ENCODE data around the gene SNAPC1.
"Not testable (repeated sequence)": the region's sequence is repeated elsewhere in the genome, so short reads cannot be mapped to it uniquely, and the experiment has no call there.

SNAPC1 gene

GRCh38 chr14:61761959-61762786 is at the start of gene SNAPC1:
Gene SNAPC1, plus strand, starts transcription at chr14:61762420. Its CDS starts 41 bp downstream, at chr14:61762461.
- DNase-seq, result peak; percentile 98

DNA sequence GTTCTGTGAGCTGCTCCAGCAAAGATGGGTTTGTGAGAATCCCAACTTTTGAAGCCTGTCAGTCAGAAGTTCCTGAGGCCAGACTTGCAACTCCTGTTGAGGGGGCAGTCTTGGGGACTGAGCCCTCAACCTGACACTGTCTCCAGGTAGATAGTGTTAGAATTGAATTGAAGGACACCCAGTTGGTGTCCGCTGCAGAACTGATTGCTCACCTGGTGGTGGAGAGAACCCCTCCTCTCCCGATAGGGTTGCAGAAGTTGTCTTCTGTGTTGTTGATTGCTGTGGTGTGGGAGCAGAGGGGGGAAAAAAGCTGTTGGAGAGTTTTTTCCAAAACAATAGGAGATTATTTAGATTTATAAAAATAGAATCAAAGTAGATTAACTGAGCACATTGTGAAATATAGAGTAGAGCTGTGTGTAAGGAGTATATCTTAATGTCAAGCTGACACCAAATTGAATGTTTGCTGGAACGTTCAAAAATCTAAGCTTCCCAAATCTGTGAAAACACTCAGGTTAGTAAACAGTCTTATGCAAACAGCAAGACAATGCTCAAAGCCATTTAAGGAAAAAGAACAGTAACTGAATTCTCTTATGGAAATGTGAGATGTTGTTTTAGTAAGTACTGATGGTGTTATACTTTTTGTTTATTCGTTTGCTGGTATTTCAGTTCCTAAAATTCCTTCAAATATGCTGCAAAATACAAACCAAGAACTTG is 48.3 kb upstream of the SNAPC1 start:
- no peak for DNase-seq

- DNase-seq, result no peak
These were observed 45.3 kb upstream of the SNAPC1 start for GRCh38 chr14:61716956-61717355.

DNA sequence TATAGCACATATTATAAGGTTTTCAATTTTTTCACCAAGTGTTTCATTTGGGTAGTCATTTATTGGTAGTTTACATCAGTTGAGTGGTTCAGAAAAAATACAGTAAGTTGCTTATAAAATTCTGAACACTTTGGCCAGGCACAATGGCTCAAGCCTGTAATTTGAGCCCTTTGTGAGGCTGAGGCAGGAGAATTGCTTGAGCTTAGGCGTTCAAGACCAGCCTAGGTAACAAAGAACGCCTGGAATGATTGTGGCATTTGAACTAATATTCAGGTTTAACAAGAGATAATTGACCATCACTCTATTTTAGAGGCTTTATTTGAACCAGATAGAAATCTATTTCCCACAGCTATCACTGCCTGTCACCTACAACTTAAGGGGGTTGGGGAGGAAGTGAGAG is 44.2 kb upstream of the SNAPC1 start:
- DNase-seq, result no peak

- peak; percentile 34 for DNase-seq
These were observed 42.6 kb upstream of the SNAPC1 start for GRCh38 chr14:61719344-61720293.

GRCh38 chr14:61720294-61720661 is 41.9 kb upstream of the SNAPC1 start:
- DNase-seq, result no peak

GRCh38 chr14:61720741-61721140 is 41.5 kb upstream of the SNAPC1 start:
- DNase-seq, result no peak

DNA sequence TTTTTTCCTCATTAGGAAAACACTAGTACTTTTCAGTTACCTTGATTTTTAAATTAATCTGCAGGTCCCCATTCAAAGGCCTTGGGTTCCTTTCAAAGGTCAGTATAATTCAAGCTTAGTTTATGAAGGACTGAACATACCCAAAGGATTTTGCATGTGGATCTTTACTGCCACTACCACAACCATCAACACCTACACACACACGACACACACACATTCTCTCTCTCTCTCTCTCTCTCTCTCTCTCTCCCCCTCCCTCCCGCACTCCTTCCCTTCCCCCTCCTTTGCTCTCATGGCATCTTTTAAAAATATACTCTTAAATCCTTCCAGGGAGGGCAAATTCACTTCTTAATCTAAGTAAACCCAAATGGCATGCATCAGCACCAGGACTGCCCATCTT is 38.1 kb upstream of the SNAPC1 start:
- no peak for DNase-seq

DNA sequence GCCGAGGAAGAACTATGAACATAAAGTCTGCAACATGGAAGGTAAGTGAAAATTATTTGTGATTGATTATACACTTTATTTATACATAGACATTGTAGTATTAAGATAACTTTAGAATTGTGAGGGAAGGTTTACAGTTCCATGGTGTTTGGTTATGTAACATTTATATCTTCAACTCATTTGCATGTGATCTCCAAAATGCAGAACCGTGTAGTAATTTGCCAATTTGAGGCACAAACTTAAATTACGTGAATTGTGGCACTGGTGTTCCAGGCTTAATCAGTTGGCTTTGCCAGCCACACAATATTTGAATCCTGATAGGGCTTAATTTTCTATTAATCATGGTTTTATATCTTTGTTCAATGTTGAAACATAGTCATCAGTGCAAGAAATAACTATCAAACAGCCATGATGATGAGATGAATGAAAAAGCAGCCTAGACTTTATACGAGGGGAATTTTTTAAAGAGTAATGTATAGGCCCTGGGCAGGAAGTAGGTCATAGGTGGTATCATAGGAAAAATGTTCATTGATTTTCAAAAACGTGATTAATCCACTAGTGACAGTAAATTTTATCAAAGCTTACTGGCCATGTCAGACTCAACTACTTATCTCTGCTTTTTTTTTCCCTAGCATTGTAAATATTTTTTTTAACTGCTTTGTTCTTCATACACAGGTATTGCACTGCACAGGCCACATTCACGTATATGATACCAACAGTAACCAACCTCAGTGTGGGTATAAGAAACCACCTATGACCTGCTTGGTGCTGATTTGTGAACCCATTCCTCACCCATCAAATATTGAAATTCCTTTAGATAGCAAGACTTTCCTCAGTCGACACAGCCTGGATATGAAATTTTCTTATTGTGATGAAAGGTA is 35.2 kb upstream of the SNAPC1 start:
- DNase-seq, result no peak

DNA sequence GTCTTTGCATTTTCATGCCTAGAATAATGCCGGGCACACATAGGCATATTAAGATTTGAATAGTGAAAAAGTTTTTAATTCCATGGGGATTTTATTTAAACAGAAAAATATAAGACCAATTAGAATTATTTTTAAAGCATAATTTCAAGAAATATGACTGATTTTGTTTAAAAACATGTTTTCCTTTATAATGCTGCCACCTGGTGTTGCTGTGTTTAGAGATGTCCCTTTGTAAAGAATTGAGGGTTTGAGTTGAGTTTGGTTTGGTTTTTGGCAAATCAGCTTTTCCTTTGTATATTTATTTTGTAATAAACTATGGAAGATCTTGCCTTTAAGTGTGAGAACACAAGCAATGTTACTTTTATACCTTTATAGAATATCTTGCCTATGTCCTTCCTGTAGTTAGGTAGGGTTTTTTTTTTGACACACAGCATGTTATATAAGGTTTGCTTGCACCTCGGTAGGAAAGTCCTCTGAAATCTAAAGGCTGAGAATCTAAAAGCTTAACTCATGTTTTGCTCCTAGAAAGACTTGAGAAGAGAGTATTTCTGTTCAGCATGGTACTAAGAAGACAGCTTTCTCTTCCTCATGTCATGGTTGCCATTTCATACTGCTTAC is 31.4 kb upstream of the SNAPC1 start:
- peak; percentile 51 for DNase-seq

DNA sequence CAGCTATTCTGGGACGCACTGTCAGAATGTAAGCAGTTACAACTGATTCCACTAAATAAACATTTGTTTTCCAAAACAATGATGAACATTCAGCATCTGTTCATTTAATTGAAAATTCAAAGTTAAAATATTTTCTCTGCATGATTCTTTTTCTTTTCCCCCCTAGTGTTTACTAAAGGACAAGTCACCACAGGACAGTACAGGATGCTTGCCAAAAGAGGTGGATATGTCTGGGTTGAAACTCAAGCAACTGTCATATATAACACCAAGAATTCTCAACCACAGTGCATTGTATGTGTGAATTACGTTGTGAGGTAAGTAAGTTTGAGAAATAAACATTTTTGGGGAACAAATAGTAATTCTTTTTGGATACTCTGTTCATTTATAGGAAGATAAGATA is 28.2 kb upstream of the SNAPC1 start:
- DNase-seq, result no peak

GRCh38 chr14:61736751-61737150 is 25.5 kb upstream of the SNAPC1 start:
- DNase-seq, result no peak

DNA sequence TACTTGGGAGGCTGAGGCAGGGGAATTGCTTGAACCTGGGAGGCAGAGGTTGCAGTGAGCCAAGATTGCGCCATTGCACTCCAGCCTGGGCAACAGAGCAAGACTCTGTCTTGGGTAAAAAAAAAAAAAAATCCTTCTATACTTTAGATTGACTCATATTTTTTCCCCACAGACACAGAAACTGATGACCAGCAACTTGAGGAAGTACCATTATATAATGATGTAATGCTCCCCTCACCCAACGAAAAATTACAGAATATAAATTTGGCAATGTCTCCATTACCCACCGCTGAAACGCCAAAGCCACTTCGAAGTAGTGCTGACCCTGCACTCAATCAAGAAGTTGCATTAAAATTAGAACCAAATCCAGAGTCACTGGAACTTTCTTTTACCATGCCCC is 24.3 kb upstream of the SNAPC1 start:
- DNase-seq, result no peak

GRCh38 chr14:61739133-61739532 is 23.1 kb upstream of the SNAPC1 start:
- DNase-seq, result no peak

- DNase-seq, result no peak
These were observed 19.8 kb upstream of the SNAPC1 start for GRCh38 chr14:61742371-61742770.

DNA sequence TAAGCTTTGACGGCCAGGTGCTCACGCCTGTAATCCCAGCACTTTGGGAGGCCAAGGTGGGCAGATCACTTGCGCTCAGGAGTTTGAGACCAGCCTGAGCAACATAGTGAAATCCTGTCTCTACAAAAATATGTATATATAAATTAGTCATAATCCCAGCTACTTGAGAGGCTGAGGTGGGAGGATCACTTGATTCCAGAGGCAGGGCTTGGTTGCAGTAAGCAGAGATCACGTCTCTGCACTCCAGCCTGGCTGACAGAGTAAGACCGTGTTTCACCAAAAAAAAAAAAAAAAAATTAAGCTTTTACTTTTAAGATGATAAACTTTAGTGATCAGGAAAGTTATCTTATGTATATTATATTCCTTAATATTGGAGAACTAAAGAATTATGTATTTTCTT is 18.0 kb upstream of the SNAPC1 start:
- DNase-seq, result no peak

- DNase-seq, result not testable (repeated sequence)
These were observed 15.9 kb upstream of the SNAPC1 start for GRCh38 chr14:61746346-61746745.

DNA sequence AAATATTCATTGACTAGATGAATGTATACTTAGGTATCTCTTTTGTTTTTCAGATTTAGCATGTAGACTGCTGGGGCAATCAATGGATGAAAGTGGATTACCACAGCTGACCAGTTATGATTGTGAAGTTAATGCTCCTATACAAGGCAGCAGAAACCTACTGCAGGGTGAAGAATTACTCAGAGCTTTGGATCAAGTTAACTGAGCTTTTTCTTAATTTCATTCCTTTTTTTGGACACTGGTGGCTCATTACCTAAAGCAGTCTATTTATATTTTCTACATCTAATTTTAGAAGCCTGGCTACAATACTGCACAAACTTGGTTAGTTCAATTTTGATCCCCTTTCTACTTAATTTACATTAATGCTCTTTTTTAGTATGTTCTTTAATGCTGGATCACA is 15.3 kb upstream of the SNAPC1 start:
- no peak for DNase-seq

DNA sequence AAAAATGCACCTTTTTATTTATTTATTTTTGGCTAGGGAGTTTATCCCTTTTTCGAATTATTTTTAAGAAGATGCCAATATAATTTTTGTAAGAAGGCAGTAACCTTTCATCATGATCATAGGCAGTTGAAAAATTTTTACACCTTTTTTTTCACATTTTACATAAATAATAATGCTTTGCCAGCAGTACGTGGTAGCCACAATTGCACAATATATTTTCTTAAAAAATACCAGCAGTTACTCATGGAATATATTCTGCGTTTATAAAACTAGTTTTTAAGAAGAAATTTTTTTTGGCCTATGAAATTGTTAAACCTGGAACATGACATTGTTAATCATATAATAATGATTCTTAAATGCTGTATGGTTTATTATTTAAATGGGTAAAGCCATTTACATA is 14.9 kb upstream of the SNAPC1 start:
- no peak for DNase-seq

DNA sequence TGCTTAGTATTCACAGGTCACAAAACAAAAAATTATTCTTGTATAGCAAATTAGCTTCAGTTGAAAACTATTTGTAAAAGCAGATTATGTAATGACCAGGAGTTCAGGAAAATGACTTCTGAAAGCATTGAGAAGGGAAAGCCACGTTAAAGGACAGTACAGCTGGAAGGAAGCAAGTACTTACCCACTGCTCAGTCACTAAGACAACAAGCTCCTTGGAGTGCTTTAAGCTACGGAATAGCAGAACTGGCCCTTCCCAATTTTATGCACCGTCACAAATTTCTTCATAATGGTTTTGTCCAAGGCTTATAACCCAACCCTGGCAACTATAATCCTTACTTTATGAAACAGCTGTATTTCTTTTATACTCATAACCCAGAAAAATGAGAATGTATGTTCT is 13.0 kb upstream of the SNAPC1 start:
- no peak for DNase-seq

GRCh38 chr14:61749867-61750266 is 12.4 kb upstream of the SNAPC1 start:
- DNase-seq, result no peak

Measured in CD4-positive, alpha-beta T cell treated with Interleukin-10 for 1 hour (primary cell).